DOHH2 (cell line): ENCODE data around the gene C1orf87.

Experiments used
- EZH2phosphoT487 ChIP-seq: fragments of 200-600 bp; sonication (generic); IDR thresholded peaks from 2 replicates; pipeline ENCODE4 v1.6.1; 2017; ENCODE audit warnings: borderline replicate concordance, mild to moderate bottlenecking, antibody characterized with exemption, low read length, moderate library complexity, mixed read lengths
- TF ChIP-seq, protein P1 (sequence below): fragments of 200-600 bp; sonication (generic); IDR thresholded peaks from one replicate; pipeline ENCODE4 v1.5.1; 2014; ENCODE audit warnings: antibody characterized with exemption, mild to moderate bottlenecking, low read depth, low read length; ENCODE audit not compliant: poor library complexity, severe bottlenecking

DNA sequence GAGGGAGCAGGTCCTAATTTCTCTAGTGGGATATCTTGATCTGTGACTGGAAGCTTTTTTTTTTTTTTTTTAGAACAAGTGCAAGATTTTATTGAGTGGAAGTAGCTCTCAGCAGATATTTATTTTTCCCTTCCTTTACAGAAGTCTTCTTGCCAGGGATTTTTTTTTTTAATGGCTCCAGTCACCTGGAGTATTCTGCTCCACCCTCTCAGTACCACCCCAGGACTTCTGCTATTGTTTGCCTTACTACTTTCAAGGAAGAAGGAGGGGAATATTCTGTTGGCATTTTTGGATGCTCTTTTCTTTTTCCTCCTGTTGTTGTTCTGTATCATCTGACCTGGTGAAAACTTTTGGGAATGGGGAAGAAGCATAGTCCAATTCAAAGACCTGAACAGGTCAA lies 123.9 kb downstream of the C1orf87 start:
- TF ChIP-seq, protein P1, sequence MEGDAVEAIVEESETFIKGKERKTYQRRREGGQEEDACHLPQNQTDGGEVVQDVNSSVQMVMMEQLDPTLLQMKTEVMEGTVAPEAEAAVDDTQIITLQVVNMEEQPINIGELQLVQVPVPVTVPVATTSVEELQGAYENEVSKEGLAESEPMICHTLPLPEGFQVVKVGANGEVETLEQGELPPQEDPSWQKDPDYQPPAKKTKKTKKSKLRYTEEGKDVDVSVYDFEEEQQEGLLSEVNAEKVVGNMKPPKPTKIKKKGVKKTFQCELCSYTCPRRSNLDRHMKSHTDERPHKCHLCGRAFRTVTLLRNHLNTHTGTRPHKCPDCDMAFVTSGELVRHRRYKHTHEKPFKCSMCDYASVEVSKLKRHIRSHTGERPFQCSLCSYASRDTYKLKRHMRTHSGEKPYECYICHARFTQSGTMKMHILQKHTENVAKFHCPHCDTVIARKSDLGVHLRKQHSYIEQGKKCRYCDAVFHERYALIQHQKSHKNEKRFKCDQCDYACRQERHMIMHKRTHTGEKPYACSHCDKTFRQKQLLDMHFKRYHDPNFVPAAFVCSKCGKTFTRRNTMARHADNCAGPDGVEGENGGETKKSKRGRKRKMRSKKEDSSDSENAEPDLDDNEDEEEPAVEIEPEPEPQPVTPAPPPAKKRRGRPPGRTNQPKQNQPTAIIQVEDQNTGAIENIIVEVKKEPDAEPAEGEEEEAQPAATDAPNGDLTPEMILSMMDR = no peak
- no peak for TF ChIP-seq EZH2phosphoT487
